Measurements from ENCODE around the gene CXXC4. TPM values are rescaled to one million over a fixed set of nuclear protein-coding genes. Genes with fewer than 3 reads are reported as not detected.

The CXXC4 gene
- total RNA-seq, 2 donors from 2014 or later = 0.79 to 1.5 TPM

DNA sequence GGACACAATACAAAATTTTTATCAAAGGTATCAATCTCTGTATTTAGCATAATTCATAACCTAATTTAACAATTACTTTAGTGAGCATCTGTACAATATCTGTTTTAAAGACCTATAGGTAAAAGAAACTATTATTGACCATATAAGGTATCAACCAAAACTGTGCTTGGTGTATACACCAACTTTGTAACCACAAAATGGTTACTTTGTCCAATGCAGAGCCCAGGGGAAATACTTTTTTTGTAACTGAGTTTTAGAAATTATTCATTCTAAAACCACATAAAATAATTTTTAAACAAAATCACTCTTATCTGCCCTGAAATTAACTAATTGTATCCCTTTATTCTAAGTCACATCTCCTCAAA, 5.0 kb downstream of the CXXC4 start:
- H3K4me3 ChIP-seq = no peak overlapping the region
- H3K36me3 ChIP-seq = no peaks in the 10 kb centered on the region
- H3K27ac ChIP-seq = no peak overlapping the region
- no peaks in the 10 kb centered on the region for H3K27me3 ChIP-seq
- no peak for DNase-seq
- H3K9me3 ChIP-seq = no peaks in the 10 kb centered on the region
- H3K9ac ChIP-seq (ENCODE audit: low read depth in 2 of 2, low read length in 2 of 2) = no peak overlapping the region
- TF ChIP-seq, protein P1, sequence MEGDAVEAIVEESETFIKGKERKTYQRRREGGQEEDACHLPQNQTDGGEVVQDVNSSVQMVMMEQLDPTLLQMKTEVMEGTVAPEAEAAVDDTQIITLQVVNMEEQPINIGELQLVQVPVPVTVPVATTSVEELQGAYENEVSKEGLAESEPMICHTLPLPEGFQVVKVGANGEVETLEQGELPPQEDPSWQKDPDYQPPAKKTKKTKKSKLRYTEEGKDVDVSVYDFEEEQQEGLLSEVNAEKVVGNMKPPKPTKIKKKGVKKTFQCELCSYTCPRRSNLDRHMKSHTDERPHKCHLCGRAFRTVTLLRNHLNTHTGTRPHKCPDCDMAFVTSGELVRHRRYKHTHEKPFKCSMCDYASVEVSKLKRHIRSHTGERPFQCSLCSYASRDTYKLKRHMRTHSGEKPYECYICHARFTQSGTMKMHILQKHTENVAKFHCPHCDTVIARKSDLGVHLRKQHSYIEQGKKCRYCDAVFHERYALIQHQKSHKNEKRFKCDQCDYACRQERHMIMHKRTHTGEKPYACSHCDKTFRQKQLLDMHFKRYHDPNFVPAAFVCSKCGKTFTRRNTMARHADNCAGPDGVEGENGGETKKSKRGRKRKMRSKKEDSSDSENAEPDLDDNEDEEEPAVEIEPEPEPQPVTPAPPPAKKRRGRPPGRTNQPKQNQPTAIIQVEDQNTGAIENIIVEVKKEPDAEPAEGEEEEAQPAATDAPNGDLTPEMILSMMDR (IDR thresholded peaks at IDR 0.05) = no peak
- intact Hi-C loops (cut with DNase I) = no loop called here
- H3K4me1 ChIP-seq = no peaks in the 10 kb centered on the region

DNA sequence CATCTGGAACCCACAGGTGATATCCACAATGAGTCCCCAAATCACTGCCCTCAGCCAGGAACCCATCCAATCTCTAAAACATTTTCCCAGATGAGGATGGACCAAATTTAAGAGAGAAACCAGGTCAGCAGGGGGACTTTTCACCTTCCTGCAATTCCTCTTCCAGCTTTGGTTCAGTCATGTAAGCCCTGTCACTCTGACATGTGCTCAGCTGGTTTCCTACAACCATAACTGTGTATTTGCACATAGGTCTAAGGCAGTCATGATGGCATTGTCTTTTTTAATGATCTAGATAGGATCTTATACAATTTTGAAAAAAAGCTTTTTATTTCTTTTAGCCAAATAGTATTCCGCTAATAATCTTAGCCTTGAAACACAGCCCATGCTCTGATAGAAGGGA, 6.5 kb downstream of the CXXC4 start:
- no peak overlapping the region for H3K9ac ChIP-seq (ENCODE audit: low read depth in 2 of 2, low read length in 2 of 2)
- no peak for DNase-seq
- no peaks in the 10 kb centered on the region for H3K9me3 ChIP-seq
- H3K36me3 ChIP-seq = no peaks in the 10 kb centered on the region
- H3K4me3 ChIP-seq = no peak overlapping the region
- no peak overlapping the region for H3K27ac ChIP-seq
- intact Hi-C loops (cut with DNase I) = no loop called here
- no peaks in the 10 kb centered on the region for H3K4me1 ChIP-seq
- no peaks in the 10 kb centered on the region for H3K27me3 ChIP-seq
- TF ChIP-seq, protein P1 (IDR thresholded peaks at IDR 0.05) = no peak

GRCh38 chr4:104486716-104487504, 7.8 kb downstream of the CXXC4 start:
- no peak for DNase-seq
- TF ChIP-seq, protein P1 (IDR thresholded peaks at IDR 0.05) = no peak
- H3K36me3 ChIP-seq = no peaks in the 10 kb centered on the region
- no peaks in the 10 kb centered on the region for H3K27me3 ChIP-seq
- no peaks in the 10 kb centered on the region for H3K9me3 ChIP-seq
- no peak overlapping the region for H3K9ac ChIP-seq (ENCODE audit: low read depth in 2 of 2, low read length in 2 of 2)
- intact Hi-C loops (cut with DNase I) = no loop called here
- H3K4me1 ChIP-seq = no peaks in the 10 kb centered on the region
- no peak overlapping the region for H3K27ac ChIP-seq
- no peak overlapping the region for H3K4me3 ChIP-seq

- no peaks in the 10 kb centered on the region for H3K36me3 ChIP-seq
- no peak overlapping the region for H3K4me3 ChIP-seq
- TF ChIP-seq, protein P1 (IDR thresholded peaks at IDR 0.05) = no peak
- intact Hi-C loops (cut with DNase I) = no loop called here
- no peaks in the 10 kb centered on the region for H3K4me1 ChIP-seq
- no peaks in the 10 kb centered on the region for H3K9me3 ChIP-seq
- no peak overlapping the region for H3K9ac ChIP-seq (ENCODE audit: low read depth in 2 of 2, low read length in 2 of 2)
- no peaks in the 10 kb centered on the region for H3K27me3 ChIP-seq
- no peak overlapping the region for H3K27ac ChIP-seq
- DNase-seq = no peak
Observed at GRCh38 chr4:104475652-104476051, 19.0 kb downstream of the CXXC4 start.

GRCh38 chr4:104472766-104473165, 21.9 kb downstream of the CXXC4 start:
- Histone ChIP-seq H3K27ac (no peak overlapping the region), H3K27me3 (no peaks in the 10 kb centered on the region), H3K9ac (ENCODE audit: low read depth in 2 of 2, low read length in 2 of 2) (no peak overlapping the region), H3K9me3 (no peaks in the 10 kb centered on the region), H3K36me3 (no peaks in the 10 kb centered on the region), H3K4me3 (no peak overlapping the region), H3K4me1 (no peaks in the 10 kb centered on the region)
- intact Hi-C loops (cut with DNase I) = no loop called here
- no peak for DNase-seq
- TF ChIP-seq, protein P1 (IDR thresholded peaks at IDR 0.05) = no peak
